ENCODE results near the gene FCGBP. TPM values are rescaled to one million over a fixed set of nuclear protein-coding genes. Genes with fewer than 3 reads are reported as not detected.
"Not testable (repeated sequence)": the region's sequence is repeated elsewhere in the genome, so short reads cannot be mapped to it uniquely, and the experiment has no call there.

The FCGBP gene
- total RNA-seq, 1 donor from 2014 or later: 83.1 TPM

DNA sequence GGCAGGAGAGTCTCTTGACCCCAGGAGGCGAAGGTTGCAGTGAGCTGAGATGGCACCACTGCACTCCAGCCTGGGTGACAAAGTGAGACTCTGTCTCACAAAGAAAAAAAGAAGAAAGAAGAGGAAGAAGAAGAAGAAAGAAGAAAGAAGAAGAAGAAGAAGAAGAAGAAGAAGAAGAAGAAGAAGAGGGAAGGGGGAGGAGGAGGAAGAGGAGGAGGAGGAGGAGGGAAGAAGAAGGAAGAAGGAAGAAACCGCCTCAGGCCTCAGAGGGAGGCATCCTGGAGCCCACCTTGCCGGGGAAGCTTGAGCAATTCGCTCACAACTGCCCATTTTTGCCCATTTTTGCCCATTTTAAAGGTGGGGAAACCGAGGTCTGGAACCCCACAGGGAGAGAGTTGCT lies 9.5 kb downstream of the FCGBP start:
- intact Hi-C loops (cut with DNase I): no loop called here
- DNase-seq (ENCODE audit: low spot score) (no peak), ATAC-seq (no peak)

DNA sequence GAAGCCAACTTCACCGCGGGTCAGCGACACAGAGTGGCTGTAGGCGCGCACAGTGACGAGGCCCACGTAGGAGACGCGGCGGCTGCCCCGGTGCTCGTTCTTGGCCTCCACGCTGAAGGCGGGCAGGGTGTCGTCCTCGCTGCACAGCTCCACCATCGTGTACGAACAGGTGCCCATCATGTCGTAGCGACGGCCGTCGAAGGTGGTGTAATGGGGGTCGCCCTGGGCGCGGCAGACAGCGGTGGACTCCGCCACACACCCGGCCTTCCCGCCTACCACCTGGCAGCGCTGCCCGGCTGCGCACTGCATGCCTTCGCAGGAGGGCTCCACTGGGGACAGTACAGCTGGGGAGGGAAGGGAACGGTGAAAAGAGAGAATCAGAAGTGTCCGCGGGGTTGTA lies 10.0 kb downstream of the FCGBP start:
- no peak for ATAC-seq
- DNase-seq (ENCODE audit: low spot score): peak; percentile 51
- intact Hi-C loops (cut with DNase I): no loop called here

DNA sequence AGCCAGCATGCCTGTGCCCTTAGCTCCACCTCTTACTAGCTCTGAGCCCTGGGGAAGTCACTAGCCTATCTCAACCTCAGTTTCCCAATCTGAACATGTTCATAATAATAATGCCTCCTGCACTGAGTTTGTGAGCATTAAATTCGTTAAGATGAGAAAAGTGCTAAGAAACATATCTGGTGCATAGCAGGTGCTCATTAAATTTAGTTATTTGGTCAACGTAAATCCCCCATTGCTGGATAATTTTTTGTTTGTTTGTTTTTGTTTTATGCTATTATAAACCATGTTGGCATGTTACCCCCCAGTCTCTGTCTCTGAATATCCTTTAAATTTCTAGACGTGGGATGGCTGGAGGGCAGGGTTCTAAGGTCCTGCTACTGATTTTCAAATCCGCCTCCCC lies 10.6 kb downstream of the FCGBP start:
- ATAC-seq (no peak), DNase-seq (ENCODE audit: low spot score) (no peak)
- intact Hi-C loops (cut with DNase I): no loop called here

DNA sequence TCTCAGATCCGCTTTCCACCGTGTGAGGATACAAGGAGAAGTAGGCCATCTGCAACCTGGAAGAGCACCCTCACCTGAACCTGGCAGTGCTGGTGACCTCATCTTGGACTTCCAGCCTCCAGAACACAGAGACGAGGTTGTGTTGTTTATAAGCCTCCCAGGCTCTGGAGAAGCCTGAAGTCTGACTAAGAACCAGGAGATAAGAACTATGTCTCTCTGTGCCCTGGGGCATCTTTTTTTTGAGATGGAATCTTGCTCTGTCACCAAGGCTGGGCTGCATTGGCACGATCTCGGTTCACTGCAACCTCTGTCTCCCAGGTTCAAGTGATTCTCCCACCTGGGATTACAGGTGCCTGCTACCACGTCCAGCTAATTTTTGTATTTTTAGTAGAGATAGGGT lies 14.5 kb downstream of the FCGBP start:
- ATAC-seq (no peak), DNase-seq (ENCODE audit: low spot score) (no peak)
- intact Hi-C loops (cut with DNase I): no loop called here

DNA sequence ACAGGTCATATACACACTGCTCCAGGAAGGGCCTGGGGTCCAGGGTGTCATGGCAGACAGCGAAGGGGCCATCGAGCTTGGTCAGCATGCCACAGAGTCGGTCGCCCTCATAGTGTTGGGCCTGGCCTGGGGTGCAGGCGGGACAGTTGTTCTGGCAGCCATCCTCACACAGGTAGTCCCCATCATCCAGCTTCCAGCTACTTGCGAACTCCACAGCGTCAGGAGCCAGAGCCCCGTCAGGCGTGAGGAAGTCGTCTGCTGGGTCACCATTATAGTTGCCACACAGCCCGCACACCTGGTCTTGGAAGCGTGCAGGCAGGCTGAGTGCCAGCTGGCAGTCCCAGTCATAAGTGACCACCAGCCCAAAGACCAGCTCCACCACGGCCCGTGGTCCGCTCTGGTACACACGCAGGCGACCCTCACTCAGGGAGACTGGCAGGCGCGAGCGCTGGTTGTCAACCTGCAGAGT lies 16.2 kb downstream of the FCGBP start:
- DNase-seq (ENCODE audit: low spot score) (no peak), ATAC-seq (no peak)
- intact Hi-C loops (cut with DNase I): no loop called here

DNA sequence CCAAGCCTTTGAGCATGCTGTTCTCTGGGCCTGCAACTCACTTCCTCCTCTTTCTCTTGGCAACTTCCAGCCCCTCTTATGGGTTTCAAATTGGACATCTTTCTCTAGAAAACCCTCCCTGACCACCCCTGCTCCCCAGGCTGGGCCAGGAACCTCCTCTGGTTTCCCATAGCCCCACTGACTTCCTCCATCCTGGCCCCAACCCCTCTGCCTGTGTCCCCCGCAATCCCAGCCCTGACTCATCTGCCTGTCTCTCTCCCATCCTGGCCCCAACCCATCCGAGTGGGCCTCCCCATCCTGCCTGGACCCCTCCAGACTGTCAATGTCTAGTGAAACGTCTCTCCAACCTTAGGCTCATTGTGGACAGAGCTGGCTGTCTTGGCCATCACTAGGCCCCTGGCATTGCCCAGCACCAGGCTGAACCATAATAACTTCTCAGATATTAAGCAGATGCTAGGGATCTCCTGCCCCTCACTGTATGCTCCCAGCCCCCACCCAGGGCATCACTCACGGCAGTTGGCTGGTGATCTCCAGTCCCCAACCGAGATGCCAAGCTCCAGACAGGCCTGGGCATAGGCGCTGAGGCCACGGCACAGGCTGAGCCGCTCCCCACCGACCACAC lies 16.8 kb downstream of the FCGBP start:
- DNase-seq (ENCODE audit: low spot score) (no peak), ATAC-seq (no peak)
- intact Hi-C loops (cut with DNase I): loop anchor here (1.0 kb wide), 1 partner anchor 27 kb away; no protein-coding TSS in a partner anchor

DNA sequence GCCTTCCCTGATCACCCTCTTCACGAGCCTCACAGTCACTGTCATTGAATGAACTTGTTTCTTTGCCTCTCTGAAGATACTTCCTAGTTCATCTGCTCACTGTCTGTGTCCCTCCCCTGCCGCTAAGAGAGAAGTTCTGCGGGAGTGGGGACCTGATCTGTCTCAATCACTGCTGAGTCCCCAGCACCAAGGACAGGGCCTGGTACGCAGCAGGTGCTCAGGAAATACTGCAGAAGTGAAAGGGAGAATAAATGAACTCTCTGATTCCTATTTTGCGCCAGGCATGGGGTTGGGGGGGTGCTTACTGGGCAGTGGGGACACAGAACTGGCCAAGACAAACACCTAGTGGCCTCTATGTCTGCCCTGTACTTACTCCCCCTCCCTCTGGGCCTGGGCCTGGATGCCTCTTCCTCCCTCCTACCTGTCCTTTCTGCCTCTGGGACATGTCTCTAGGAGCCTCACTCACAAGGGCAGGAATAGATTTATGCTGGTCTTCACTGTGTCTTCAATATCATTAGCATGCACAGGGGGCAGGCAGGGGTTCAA lies 17.5 kb downstream of the FCGBP start:
- ATAC-seq (peak; percentile 45), DNase-seq (ENCODE audit: low spot score) (no peak)
- intact Hi-C loops (cut with DNase I): loop anchor here (1.0 kb wide), 1 partner anchor 27 kb away; no protein-coding TSS in a partner anchor

DNA sequence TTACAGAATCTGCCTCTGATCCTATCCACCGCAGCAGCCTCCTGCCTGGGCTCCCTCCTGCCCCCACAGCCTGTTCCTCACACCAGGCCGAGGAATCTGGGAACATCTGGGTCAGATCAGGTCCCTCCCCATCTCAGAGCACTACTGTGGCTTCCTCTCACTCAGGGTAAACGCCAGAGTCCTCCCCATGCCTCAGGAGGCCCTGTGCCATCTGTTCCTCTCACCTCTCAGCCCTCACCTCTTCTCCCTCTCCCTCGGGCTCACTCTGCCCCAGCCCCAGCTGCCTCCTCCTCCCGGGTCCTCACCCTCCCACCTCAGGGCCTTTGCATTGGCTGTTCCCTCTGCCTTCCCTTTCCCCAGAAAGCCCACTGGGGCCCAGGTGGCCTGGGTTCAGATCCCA lies 18.2 kb downstream of the FCGBP start:
- intact Hi-C loops (cut with DNase I): no loop called here
- ATAC-seq (no peak), DNase-seq (ENCODE audit: low spot score) (no peak)

DNA sequence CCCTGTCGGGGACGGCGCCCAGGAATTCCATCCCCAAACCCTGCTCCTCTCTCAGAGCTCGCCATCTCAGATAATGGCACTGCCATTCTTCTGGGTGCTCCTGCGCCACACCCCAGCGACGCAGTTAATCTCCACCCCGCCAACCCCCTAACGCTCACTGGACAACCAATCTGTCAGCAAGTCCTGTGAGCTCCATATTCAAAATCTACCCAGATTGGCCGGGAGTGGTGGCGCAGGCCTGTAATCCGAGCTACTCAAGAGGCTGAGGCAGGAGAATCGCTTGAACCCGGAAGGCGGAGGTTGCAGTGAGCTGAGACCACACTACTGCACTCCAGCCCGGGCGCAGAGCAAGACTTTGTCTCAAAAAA lies 18.6 kb downstream of the FCGBP start:
- DNase-seq (ENCODE audit: low spot score): no peak
- intact Hi-C loops (cut with DNase I): no loop called here
- ATAC-seq: peak; percentile 51

DNA sequence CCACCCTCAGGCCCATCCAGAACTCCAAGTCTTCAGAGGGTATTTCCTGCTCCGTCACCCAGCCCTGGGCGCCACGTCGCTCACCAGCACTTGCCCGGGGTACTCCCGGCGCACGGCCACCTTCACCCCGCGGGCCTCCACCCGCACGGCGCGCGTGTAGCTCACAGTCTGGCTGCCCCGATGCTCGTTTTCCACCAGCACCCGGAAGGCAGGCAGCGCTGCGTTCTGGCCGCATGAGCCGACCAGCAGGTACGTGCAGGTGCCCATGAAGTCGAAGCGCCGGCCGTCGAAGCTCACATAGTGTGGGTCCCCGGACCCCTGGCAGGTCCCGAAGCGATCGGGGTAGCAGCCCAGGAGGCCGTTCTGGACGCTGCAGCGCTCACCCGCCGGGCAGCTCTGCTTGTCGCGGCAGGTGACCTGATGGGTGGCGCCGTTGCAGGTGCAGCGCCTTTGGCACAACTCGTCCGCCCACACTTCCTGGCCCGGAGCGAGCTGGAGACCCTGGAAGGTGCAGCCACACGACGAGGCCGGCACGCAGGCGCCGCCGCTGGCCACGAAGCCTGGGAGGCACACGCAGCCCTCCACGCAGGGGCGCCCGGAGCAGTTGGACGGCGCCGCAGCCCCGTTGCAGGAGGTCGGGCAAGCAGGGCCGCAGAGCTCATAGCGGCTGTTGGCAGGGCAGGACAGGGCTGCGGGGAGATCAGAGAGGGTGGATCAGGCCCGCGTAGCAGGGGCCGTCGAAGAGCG lies 19.2 kb downstream of the FCGBP start:
- intact Hi-C loops (cut with DNase I): no loop called here
- ATAC-seq (no peak), DNase-seq (ENCODE audit: low spot score) (no peak)

DNA sequence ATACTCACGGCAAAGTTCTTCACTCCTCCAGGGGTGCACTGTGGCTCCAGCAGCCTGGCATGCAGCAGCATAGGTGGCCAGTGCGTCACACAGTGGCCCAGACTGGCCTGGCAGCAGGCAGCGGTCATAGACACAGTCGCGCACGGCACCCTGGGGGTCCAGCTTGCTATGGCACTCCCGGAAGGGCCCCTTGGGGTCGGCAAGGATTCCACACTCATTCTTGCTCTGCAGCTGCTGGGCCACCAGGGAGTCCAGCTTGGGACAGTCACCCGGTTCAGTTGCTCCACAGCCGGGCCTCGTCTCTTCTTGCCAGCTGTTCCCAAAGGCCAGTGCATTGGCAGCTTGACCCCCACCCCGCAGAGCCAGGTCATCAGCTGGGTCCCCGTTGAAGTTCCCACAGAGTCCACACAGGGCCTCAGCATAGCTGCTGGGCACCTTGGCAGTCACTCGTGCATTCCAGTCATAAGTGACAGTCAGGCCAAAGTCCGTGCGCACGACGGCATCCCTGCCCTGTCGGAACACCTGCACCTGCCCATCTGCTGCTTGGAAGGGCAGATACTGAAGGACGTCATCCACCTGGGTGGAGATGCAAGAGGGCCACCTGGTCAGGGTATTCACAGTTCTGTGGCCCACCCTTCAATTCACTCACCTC lies 20.6 kb downstream of the FCGBP start:
- intact Hi-C loops (cut with DNase I): no loop called here
- DNase-seq (ENCODE audit: low spot score) (no peak), ATAC-seq (no peak)

DNA sequence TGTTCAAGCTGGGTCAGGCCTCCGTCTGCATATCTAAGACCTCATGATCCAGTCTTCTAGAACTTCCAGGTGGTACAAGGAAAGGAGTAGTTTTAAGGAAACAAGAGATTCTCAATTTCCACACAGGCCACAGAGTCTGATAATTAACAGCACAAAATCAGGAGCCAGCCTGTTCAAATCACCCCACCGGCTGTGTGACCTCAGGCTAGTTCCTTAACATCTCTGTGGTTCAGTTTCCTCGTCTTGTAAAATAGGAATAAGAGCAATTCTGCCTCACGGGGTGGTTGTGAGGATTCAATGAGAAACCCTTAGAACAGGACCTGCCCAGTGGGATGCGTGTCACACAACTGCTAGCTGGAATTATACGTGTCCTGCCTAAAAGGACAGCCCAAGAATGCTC lies 25.6 kb downstream of the FCGBP start:
- no peak for ATAC-seq
- intact Hi-C loops (cut with DNase I): no loop called here

DNA sequence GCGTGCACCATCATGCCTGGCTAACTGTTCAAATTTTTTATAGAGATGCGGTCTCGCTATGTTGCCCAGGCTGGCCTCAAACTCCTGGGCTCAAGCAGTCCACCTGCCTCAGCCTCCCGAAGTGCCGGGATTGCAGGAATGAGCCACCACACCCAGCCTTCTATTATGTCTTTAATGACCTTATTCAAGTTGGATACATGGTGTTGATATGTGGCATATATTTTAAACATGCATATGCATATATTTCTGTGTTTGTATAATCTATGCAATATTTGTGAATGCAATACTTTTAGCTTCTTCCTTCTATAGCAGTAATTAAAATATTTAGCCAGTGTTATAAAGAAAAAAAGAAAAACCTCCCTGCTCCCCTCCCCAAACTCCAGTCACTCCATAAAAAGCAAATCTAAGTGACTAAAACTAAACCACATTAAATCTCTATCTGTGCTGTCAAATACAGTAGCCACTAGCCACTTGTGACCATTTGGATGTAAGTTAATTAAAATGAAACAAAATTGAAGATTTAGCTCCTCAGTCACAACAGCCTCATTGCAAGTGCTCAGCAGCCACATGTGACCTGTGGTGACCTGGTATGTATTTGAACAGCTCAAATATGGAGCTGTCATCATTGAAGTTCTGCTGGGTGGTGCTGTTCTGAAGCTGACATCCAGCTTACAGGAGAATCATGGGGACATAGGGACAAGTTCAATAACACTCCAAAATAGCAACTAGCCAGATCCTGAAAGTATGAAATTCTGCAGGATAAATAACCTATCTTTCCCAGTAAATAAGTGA lies 27.4 kb downstream of the FCGBP start:
- DNase-seq (ENCODE audit: low spot score): no peak
- intact Hi-C loops (cut with DNase I): no loop called here
- no peak for ATAC-seq

More for the DNA sequence above, 25.6 kb downstream of the FCGBP start:
- no peak for DNase-seq (ENCODE audit: low spot score)

DNA sequence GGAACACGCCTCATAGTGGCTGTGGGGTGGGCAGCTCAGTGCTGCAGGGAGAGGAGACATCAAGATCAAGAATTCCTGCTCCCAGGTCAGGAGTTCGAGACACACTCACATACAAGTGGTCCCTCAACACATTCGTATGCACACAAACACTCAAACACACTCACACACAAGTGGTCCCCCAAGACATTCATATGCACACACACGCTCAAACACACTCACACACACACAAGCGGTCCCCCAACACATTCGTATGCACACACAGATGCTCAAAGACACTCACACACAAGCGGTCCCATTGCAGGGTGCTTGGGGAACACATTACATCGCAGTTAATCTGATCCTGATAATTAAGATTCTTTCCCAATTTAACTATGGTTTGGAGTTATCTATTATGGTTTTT lies 28.2 kb downstream of the FCGBP start:
- ATAC-seq: no peak
- DNase-seq (ENCODE audit: low spot score): no peak
- intact Hi-C loops (cut with DNase I): no loop called here

DNA sequence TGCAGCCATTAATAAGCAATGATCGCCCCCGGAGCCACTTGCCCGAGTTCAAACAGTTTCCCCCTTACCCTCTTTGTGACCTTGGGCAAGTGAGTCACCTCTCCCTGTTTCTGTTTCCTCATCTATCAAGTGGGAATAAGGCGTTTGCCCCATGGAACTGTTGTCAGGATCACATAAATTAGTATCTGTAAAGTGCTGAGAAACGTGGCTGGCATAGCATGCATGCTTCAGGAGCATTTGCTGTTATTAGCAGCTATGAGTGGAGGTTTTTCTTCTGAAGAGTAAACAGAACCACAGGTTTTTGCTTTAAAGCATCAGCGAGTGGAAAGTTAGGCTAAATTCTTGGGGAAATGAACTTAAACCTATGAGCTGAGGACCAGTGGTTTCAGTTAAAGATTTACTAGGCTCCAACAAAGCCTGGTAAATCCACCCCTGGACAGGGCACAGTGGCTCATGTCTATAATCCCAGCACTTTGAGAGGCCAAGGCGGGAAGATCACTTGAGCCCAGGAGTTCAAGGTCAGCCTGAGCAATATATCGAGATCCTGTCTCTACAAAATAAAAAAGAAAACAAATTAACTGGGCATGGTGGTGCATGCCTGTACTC lies 30.8 kb downstream of the FCGBP start:
- ATAC-seq; DNase-seq (ENCODE audit: low spot score); intact Hi-C loops (cut with DNase I): not testable (repeated sequence)

DNA sequence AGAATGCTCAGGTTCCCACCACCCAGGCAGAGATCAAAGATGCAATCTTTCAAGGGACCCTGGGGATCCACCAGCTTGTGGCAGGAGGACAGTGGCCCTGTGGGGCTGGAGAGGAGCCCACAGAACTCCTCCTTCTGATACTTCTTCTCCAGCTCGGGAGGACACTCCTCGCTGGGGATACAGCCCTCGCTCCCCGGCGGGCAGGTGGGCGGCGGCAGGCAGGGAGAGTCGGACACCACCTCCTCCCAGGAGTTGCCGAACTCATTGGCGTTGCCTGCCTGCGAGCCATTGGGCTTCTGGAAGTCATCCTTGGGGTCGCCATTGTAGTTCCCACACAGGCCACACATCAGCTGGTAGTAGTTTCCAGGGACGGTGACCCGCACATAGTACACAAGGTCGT lies 32.1 kb downstream of the FCGBP start:
- intact Hi-C loops (cut with DNase I); DNase-seq (ENCODE audit: low spot score): not testable (repeated sequence)

DNA sequence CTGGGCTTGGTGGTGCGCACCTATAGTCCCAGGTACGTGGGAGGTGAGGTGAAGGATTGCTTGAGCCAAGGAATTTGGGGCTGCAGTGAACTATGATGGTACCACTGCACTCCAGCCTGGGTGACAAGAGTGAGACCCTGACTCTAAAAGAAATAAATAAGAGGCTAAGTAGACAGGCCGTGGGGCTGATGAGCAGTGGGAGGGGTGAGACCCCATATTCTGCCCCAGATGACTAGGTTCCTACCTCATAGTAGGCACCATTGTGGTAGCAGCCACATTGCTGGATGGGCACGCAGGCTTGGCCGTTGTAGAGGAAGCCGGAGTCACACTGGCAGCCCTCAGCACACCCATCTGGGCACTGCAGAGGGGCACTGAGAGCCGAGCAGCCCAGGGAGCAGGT lies 32.8 kb downstream of the FCGBP start:
- DNase-seq (ENCODE audit: low spot score); ATAC-seq; intact Hi-C loops (cut with DNase I): not testable (repeated sequence)

More for the DNA sequence above, 32.1 kb downstream of the FCGBP start:
- ATAC-seq: not testable (repeated sequence)

DNA sequence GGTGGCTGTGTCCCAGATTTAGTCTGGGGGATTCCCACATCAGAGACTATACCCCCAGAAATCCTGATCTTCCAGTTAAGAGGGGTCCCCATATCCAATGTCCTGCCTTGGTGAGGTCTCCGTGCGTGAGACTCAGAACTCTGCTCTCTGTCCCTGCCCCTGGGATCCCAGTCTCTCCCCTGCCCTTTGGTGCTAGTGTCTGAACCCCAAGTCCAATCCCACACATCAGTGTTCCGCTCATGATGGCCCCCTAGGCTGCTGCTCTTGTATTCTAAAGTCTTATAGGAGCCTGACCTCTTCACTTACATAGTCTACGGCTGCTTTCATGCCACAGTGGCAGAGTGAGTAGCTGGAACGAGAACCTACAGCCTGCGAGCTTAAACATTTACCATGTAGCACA lies 35.6 kb downstream of the FCGBP start:
- intact Hi-C loops (cut with DNase I); DNase-seq (ENCODE audit: low spot score): not testable (repeated sequence)

More for the DNA sequence above, 35.6 kb downstream of the FCGBP start:
- ATAC-seq: not testable (repeated sequence)

All from sciatic nerve (tissue), 2 donors.